Left ventricle myocardium inferior (tissue), 1 donor: ENCODE data around the gene PLPPR1. TPM values are rescaled to one million over a fixed set of nuclear protein-coding genes. Genes with fewer than 3 reads are reported as not detected.
"Not testable (repeated sequence)": the region's sequence is repeated elsewhere in the genome, so short reads cannot be mapped to it uniquely, and the experiment has no call there.

Source experiments
- DNase-seq: peaks from one replicate; pipeline ENCODE4 v3.0.0-alpha.2; 2020
- H3K27ac ChIP-seq: fragments of 200-600 bp; replicated peaks from 2 replicates; pipeline ENCODE4 v1.8.0; 2021
- H3K27me3 ChIP-seq: fragments of 200-600 bp; 2 replicates; pipeline ENCODE4 v1.8.0; 2021; ENCODE audit warnings: low read depth
- H3K36me3 ChIP-seq: fragments of 200-600 bp; 2 replicates; pipeline ENCODE4 v1.8.0; 2021
- H3K4me1 ChIP-seq: fragments of 200-600 bp; 2 replicates; pipeline ENCODE4 v1.8.0; 2021
- H3K4me3 ChIP-seq: fragments of 200-600 bp; 2 replicates; pipeline ENCODE4 v1.8.0; 2021; ENCODE audit warnings: mild to moderate bottlenecking, moderate library complexity
- H3K9me3 ChIP-seq: fragments of 200-600 bp; replicated peaks from 2 replicates; pipeline ENCODE4 v1.8.0; 2021
- CTCF ChIP-seq: fragments of 200-600 bp; IDR thresholded peaks from 2 replicates; pipeline ENCODE4 v1.8.0; 2021; ENCODE audit warnings: antibody characterized with exemption, mild to moderate bottlenecking, borderline replicate concordance
- intact Hi-C: fragments of 100-400 bp; cut with micrococcal nuclease; formaldehyde crosslinking; loops from one replicate; pipeline ENCODE4 v1.11.0; 2022
- total RNA-seq: library from RNA; stranded (reverse); fragmentation: NEBNext Ultra II Directional; extraction: Animal tissue kit (Norgen Biotek cat#: 25700); gene quantifications from one replicate; pipeline ENCODE4 v1.2.1, GENCODE V29; 2021
- donor health status: DM: no; HTN: yes; CAD: no; lungs with severe emphysema.

PLPPR1 gene
- total RNA-seq, 1 donor from 2014 or later, result not detected

DNA sequence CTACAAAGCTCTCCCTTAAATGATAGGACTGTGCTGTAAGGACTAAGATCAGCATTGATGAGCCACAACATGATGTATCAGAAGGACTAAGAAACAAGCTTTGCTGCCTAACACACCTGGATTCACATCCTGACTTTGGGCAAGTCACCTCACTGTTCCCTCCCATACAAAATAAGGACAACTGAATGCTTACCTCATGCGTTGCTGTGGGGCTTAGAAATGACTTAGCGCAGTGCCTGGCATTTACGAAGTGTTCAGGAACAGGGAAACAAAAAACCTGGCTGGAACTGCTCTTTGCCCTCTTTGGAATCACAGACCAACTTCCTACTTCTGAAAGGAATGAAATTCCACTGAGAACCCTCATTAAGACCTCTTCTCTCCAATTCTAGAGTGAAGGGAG, 242.6 kb downstream of the PLPPR1 start:
- H3K9me3 ChIP-seq, result no peaks in the 10 kb centered on the region
- intact Hi-C loops, result no loop called here

GRCh38 chr9:101274971-101275768, 246.6 kb downstream of the PLPPR1 start:
- TF ChIP-seq CTCF, result no peak
- DNase-seq, result no peak
- intact Hi-C loops, result no loop called here
- Histone ChIP-seq H3K9me3 (peaks cover 14% of the 10 kb centered on the region), H3K27me3 (peaks cover 33% of the 10 kb centered on the region), H3K4me1 (no peaks in the 10 kb centered on the region), H3K4me3 (no peak overlapping the region), H3K36me3 (no peaks in the 10 kb centered on the region), H3K27ac (no peak overlapping the region)

More for the DNA sequence above, 242.6 kb downstream of the PLPPR1 start:
- DNase-seq, result no peak
- no peak overlapping the region for H3K4me3 ChIP-seq
- no peaks in the 10 kb centered on the region for H3K4me1 ChIP-seq
- H3K27ac ChIP-seq, result no peak overlapping the region
- H3K36me3 ChIP-seq, result no peaks in the 10 kb centered on the region
- peaks cover 22% of the 10 kb centered on the region for H3K27me3 ChIP-seq
- TF ChIP-seq CTCF, result no peak

DNA sequence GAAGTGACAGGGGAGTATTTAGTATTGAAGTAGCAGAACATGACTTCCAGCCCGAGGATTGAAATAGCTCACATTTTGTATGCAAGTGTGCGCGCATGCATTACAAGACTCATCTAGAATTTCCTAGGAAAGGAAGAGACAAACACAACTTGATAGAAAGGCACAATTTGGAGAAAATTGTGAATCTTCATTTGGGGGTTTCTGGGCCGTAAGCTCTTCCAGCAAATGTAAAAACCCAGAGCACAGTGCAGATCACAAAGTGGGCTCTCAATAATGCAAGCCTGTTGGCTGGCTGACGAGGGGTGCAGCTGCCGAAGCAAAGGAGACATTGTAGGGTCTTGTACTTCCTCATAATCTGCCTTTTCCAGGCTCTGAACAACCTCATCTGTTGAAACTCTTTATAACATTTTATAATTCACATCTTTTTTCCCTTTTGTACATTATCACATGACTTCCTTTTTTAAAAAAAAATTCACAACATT, 247.3 kb downstream of the PLPPR1 start:
- no peak overlapping the region for H3K27ac ChIP-seq
- peaks cover 29% of the 10 kb centered on the region for H3K27me3 ChIP-seq
- no peaks in the 10 kb centered on the region for H3K36me3 ChIP-seq
- no peak for TF ChIP-seq CTCF
- intact Hi-C loops, result no loop called here
- no peak for DNase-seq
- no peak overlapping the region for H3K4me3 ChIP-seq
- H3K9me3 ChIP-seq, result peaks cover 21% of the 10 kb centered on the region
- no peaks in the 10 kb centered on the region for H3K4me1 ChIP-seq

DNA sequence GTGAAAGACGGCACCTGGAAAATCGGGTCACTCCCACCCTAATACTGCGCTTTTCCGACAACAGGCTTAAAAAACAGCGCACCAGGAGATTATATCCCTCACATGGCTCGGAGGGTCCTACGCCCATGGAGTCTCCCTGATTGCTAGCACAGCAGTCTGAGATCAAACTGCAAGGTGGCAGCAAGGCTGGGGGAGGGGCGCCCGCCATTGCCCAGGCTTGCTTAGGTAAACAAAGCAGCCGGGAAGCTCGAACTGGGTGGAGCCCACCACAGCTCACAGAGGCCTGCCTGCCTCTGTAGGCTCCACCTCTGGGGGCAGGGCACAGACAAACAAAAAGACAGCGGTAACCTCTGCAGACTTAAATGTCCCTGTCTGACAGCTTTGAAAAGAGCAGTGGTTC, 262.5 kb downstream of the PLPPR1 start:
- H3K4me3 ChIP-seq, H3K27ac ChIP-seq, H3K9me3 ChIP-seq, DNase-seq, H3K36me3 ChIP-seq, H3K4me1 ChIP-seq, intact Hi-C loops: not testable (repeated sequence)
- H3K27me3 ChIP-seq, result peaks cover 15% of the 10 kb centered on the region

DNA sequence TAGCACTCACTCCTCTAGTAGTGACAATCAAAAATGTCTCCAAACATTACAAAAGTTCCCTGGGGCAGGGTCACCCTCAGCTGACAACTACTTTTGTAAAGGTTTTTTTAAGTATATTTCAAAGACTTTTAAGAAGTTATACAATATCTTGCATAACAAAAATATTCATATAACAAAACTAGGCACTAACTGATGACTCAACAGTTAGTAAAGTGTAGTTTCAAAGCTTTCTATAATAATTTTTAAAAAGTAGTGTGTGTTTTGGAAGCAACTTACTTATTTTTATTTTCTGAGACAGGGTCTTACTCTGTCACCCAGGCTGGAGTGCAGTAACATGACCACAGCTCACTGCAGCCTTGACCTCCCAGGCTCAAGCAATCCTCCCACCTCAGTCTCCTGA, 271.4 kb downstream of the PLPPR1 start:
- intact Hi-C loops, result loop anchor here (10.0 kb wide), 1 partner anchor 585 kb away; no protein-coding TSS in a partner anchor
- Histone ChIP-seq H3K4me3 (no peak overlapping the region), H3K27ac (no peak overlapping the region), H3K4me1 (no peaks in the 10 kb centered on the region), H3K9me3 (no peaks in the 10 kb centered on the region), H3K27me3 (peaks cover 30% of the 10 kb centered on the region), H3K36me3 (no peaks in the 10 kb centered on the region)
- TF ChIP-seq CTCF, result no peak
- no peak for DNase-seq

- no peak for TF ChIP-seq CTCF
- no peak for DNase-seq
- Histone ChIP-seq H3K36me3 (no peaks in the 10 kb centered on the region), H3K27ac (no peak overlapping the region), H3K4me3 (no peak overlapping the region), H3K9me3 (no peaks in the 10 kb centered on the region), H3K4me1 (no peaks in the 10 kb centered on the region), H3K27me3 (peaks cover 42% of the 10 kb centered on the region)
- intact Hi-C loops, result loop anchor here (10.0 kb wide), 1 partner anchor 592 kb away; no protein-coding TSS in a partner anchor
These were observed 278.5 kb downstream of the PLPPR1 start for GRCh38 chr9:101307051-101307450.
